DND-41 (cell line): ENCODE data around the gene MORF4L1.

Experiments
- ATAC-seq: fragments of 200-7000 bp; cut with Tn5 transposase; 3 replicates; pipeline ENCODE4 v1.9.1; 2021; ENCODE audit warnings: low read depth; ENCODE audit not compliant: insufficient read depth
- DNase-seq: peaks from one replicate; pipeline ENCODE4 v3.0.0-alpha.2; 2020
- H2AFZ ChIP-seq: 2 replicates; pipeline ENCODE4 v1.6.0; 2012; ENCODE audit warnings: low read depth, low read length
- H3K27ac ChIP-seq: 2 replicates; pipeline ENCODE4 v1.5.1; 2012; ENCODE audit warnings: low read length, inconsistent platforms
- H3K27me3 ChIP-seq: fragments of 200-600 bp; sonication (generic); 2 replicates; pipeline ENCODE4 v1.6.0; 2012; ENCODE audit warnings: low read length, mild to moderate bottlenecking, inconsistent platforms; ENCODE audit not compliant: insufficient read depth, poor library complexity
- H3K36me3 ChIP-seq: 2 replicates; pipeline ENCODE4 v1.5.1; 2012; ENCODE audit warnings: low read length, inconsistent platforms; ENCODE audit not compliant: insufficient read depth
- H3K4me1 ChIP-seq: 2 replicates; pipeline ENCODE4 v1.5.1; 2012; ENCODE audit warnings: mild to moderate bottlenecking, low read length; ENCODE audit not compliant: insufficient read depth
- H3K4me2 ChIP-seq: 2 replicates; pipeline ENCODE4 v1.6.0; 2012; ENCODE audit warnings: mild to moderate bottlenecking, moderate library complexity, low read length, inconsistent platforms; ENCODE audit not compliant: insufficient read depth
- H3K4me3 ChIP-seq, 2 experiments: fragments of 200-600 bp in 1 of 2; shearing (Covaris generic) in 1 of 2; 2 replicates each; pipeline ENCODE4 v1.5.1; 2012 to 2016; ENCODE audit warnings: inconsistent platforms in 2 of 2, low read length in 2 of 2, mild to moderate bottlenecking in 2 of 2, low read depth in 1 of 2, moderate library complexity in 1 of 2
- H3K79me2 ChIP-seq: 2 replicates; pipeline ENCODE4 v1.6.0; 2012; ENCODE audit warnings: low read length, inconsistent platforms; ENCODE audit not compliant: insufficient read depth
- H3K9ac ChIP-seq: 2 replicates; pipeline ENCODE4 v1.6.0; 2012; ENCODE audit warnings: low read depth, mild to moderate bottlenecking, inconsistent platforms, low read length, moderate library complexity
- H3K9me3 ChIP-seq: 2 replicates; pipeline ENCODE4 v1.5.1; 2012; ENCODE audit warnings: low read length, moderate library complexity, mild to moderate bottlenecking, inconsistent platforms; ENCODE audit not compliant: insufficient read depth, severe bottlenecking
- H4K20me1 ChIP-seq: 2 replicates; pipeline ENCODE4 v1.6.0; 2012; ENCODE audit warnings: low read length; ENCODE audit not compliant: insufficient read depth
- CTCF ChIP-seq: IDR thresholded peaks from 2 replicates; pipeline ENCODE4 v1.5.1; 2012; ENCODE audit warnings: borderline replicate concordance, low read length, moderate library complexity, mild to moderate bottlenecking; ENCODE audit not compliant: poor library complexity, severe bottlenecking; ENCODE audit errors: extremely low read depth
- EZH2 ChIP-seq: IDR thresholded peaks from 3 replicates; pipeline ENCODE4 v1.6.1; 2012; ENCODE audit warnings: borderline replicate concordance, low read depth, mild to moderate bottlenecking, moderate library complexity, low read length, inconsistent platforms; ENCODE audit not compliant: severe bottlenecking

The MORF4L1 gene

GRCh38 chr15:78921517-78921916 lies 48.8 kb downstream of the MORF4L1 start:
- Histone ChIP-seq H3K4me2 (no peak overlapping the region), H3K9me3 (no peaks in the 10 kb centered on the region), H3K4me3 (no peak overlapping the region), H3K27me3 (no peaks in the 10 kb centered on the region), H3K36me3 (peaks cover 46% of the 10 kb centered on the region), H3K4me1 (no peaks in the 10 kb centered on the region), H3K27ac (no peak overlapping the region), H2AFZ (no peak overlapping the region), H3K79me2 (no peaks in the 10 kb centered on the region), H4K20me1 (no peaks in the 10 kb centered on the region; the same call in 1 of the 2 replicates), H3K9ac (no peak overlapping the region)
- ATAC-seq, result no peak
- DNase-seq, result no peak
- TF ChIP-seq EZH2, result no peak
- TF ChIP-seq CTCF, result no peak

GRCh38 chr15:78921940-78922339 lies 49.2 kb downstream of the MORF4L1 start:
- H3K4me1 ChIP-seq, result no peaks in the 10 kb centered on the region
- no peak for DNase-seq

GRCh38 chr15:78922527-78922926 lies 49.8 kb downstream of the MORF4L1 start:
- ATAC-seq (no peak), DNase-seq (no peak)
- Histone ChIP-seq H3K36me3 (peaks cover 47% of the 10 kb centered on the region), H3K79me2 (no peaks in the 10 kb centered on the region), H3K9me3 (no peaks in the 10 kb centered on the region), H3K27ac (no peak overlapping the region), H3K4me3 (no peak overlapping the region), H3K9ac (no peak overlapping the region), H3K4me1 (no peaks in the 10 kb centered on the region), H2AFZ (no peak overlapping the region), H3K4me2 (no peak overlapping the region), H3K27me3 (no peaks in the 10 kb centered on the region), H4K20me1 (no peaks in the 10 kb centered on the region; the same call in 1 of the 2 replicates)
- TF ChIP-seq EZH2 (no peak), CTCF (no peak)

More at GRCh38 chr15:78921940-78922339, 49.2 kb downstream of the MORF4L1 start:
- H3K36me3 ChIP-seq, result peaks cover 44% of the 10 kb centered on the region
- no peak overlapping the region for H3K4me2 ChIP-seq
- no peak for TF ChIP-seq EZH2
- no peak for TF ChIP-seq CTCF
- no peak overlapping the region for H3K4me3 ChIP-seq
- no peak overlapping the region for H3K9ac ChIP-seq
- no peak overlapping the region for H3K27ac ChIP-seq
- no peak for ATAC-seq
- no peak overlapping the region for H2AFZ ChIP-seq
- H4K20me1 ChIP-seq, result no peaks in the 10 kb centered on the region; the same call in 1 of the 2 replicates
- H3K9me3 ChIP-seq, result no peaks in the 10 kb centered on the region
- no peaks in the 10 kb centered on the region for H3K27me3 ChIP-seq
- H3K79me2 ChIP-seq, result no peaks in the 10 kb centered on the region

- H3K27ac ChIP-seq, result no peak overlapping the region
- ATAC-seq, result no peak
- no peaks in the 10 kb centered on the region for H3K79me2 ChIP-seq
- H2AFZ ChIP-seq, result no peak overlapping the region
- no peaks in the 10 kb centered on the region for H3K4me1 ChIP-seq
- no peak for TF ChIP-seq CTCF
- TF ChIP-seq EZH2, result no peak
- peaks cover 44% of the 10 kb centered on the region for H3K36me3 ChIP-seq
- no peak for DNase-seq
- no peaks in the 10 kb centered on the region; the same call in 1 of the 2 replicates for H4K20me1 ChIP-seq
- H3K9me3 ChIP-seq, result no peaks in the 10 kb centered on the region
- no peaks in the 10 kb centered on the region for H3K27me3 ChIP-seq
- no peak overlapping the region for H3K4me3 ChIP-seq
- no peak overlapping the region for H3K4me2 ChIP-seq
- H3K9ac ChIP-seq, result no peak overlapping the region
Observed at GRCh38 chr15:78923015-78923414, 50.3 kb downstream of the MORF4L1 start.
